ENCODE results near the gene CBLIF.

The CBLIF gene

DNA sequence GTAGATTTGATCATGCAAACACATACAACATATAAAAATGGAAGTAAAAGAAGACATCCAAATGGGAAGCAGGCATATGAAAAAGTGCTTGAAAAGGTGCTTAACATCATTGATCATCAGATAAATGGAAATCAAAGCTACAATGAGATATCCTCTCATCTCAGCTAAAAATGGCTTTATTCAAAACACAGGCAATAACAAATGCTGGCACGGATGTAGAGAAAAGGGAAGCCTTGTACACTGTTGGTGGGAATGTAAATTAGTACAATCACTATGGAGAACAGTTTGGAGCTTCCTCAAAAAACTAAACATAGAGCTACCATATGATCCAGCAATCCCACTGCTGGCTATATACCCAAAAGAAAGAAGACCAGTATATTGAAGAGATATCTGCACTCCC lies 21.5 kb upstream of the CBLIF start:
- Histone ChIP-seq H3K9me3 (ENCODE audit: severe bottlenecking) (no peaks in the 10 kb centered on the region), H3K4me3 (ENCODE audit: low read depth, low read length) (no peak overlapping the region), H3K36me3 (no peaks in the 10 kb centered on the region), H3K27ac (no peak overlapping the region), H3K27me3 (ENCODE audit: insufficient read depth, low read depth, severe bottlenecking) (no peaks in the 10 kb centered on the region)
- DNase-seq: no peak
- TF ChIP-seq, protein P1, sequence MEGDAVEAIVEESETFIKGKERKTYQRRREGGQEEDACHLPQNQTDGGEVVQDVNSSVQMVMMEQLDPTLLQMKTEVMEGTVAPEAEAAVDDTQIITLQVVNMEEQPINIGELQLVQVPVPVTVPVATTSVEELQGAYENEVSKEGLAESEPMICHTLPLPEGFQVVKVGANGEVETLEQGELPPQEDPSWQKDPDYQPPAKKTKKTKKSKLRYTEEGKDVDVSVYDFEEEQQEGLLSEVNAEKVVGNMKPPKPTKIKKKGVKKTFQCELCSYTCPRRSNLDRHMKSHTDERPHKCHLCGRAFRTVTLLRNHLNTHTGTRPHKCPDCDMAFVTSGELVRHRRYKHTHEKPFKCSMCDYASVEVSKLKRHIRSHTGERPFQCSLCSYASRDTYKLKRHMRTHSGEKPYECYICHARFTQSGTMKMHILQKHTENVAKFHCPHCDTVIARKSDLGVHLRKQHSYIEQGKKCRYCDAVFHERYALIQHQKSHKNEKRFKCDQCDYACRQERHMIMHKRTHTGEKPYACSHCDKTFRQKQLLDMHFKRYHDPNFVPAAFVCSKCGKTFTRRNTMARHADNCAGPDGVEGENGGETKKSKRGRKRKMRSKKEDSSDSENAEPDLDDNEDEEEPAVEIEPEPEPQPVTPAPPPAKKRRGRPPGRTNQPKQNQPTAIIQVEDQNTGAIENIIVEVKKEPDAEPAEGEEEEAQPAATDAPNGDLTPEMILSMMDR (IDR thresholded peaks at IDR 0.05; ENCODE audit: low read depth, low read length): no peak

DNA sequence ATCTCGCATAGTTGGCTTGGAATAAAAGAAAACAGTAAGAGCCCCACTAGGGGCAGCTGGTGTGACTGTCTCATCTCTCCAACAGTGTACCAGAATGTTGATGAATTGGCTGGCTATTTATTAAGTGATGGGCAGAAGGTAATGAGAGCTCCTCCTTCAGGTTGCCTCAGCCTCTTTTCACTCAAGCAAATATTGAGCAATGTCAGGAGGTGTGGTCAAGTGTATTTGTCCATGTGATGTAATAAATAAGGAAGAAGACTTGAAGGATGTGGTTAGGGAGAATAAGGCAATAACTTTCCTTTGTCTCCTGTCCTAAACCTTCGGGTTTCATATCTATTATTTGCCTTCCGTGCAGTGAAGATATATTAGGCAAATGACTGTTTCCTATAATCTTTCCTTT lies 21.1 kb upstream of the CBLIF start, which contains the start of gene TCN1:
TCN1 (minus strand) TSS at position 91 of the 400 bp plus-strand sequence; CDS start at position 74, 17 bp downstream.
- no peak within 1 kb of the TSS for H3K4me3 ChIP-seq (ENCODE audit: low read depth, low read length)
- TF ChIP-seq, protein P1 (IDR thresholded peaks at IDR 0.05; ENCODE audit: low read depth, low read length): no peak
- H3K27me3 ChIP-seq (ENCODE audit: insufficient read depth, low read depth, severe bottlenecking): no peaks in the 10 kb centered on the region
- no peaks in the 10 kb centered on the region for H3K9me3 ChIP-seq (ENCODE audit: severe bottlenecking)
- no peak for DNase-seq
- H3K27ac ChIP-seq: no peak within 1 kb of the TSS
- H3K36me3 ChIP-seq: no peaks in the 10 kb centered on the region

- no peak for DNase-seq
- no peaks in the 10 kb centered on the region for H3K36me3 ChIP-seq
These were observed 19.7 kb upstream of the CBLIF start for GRCh38 chr11:59865031-59865430.

DNA sequence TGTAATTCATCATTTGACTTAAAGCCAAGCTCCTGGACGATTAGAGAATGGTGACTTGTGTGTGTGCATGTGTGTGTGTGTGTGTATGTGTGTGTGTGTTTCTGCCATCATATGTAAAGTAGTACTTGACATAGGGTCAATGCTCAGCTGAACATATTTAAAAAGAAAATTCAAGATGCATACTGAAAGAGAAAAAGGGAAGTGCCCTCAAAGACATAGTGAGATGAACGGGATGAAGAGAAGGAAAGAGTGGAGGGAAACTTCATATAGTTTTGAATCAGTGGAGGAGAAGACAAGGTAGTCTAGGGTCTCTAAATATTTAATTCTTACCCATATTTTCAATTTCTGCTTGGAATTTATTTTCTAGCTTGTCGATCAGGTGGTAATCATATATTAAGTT lies 17.0 kb upstream of the CBLIF start:
- DNase-seq: no peak
- no peaks in the 10 kb centered on the region for H3K27me3 ChIP-seq (ENCODE audit: insufficient read depth, low read depth, severe bottlenecking)
- no peak overlapping the region for H3K27ac ChIP-seq
- TF ChIP-seq, protein P1 (IDR thresholded peaks at IDR 0.05; ENCODE audit: low read depth, low read length): no peak
- no peaks in the 10 kb centered on the region for H3K9me3 ChIP-seq (ENCODE audit: severe bottlenecking)
- no peaks in the 10 kb centered on the region for H3K36me3 ChIP-seq
- H3K4me3 ChIP-seq (ENCODE audit: low read depth, low read length): no peak overlapping the region

More at GRCh38 chr11:59865031-59865430, 19.7 kb upstream of the CBLIF start:
- Histone ChIP-seq H3K27ac (no peak overlapping the region), H3K27me3 (ENCODE audit: insufficient read depth, low read depth, severe bottlenecking) (no peaks in the 10 kb centered on the region), H3K9me3 (ENCODE audit: severe bottlenecking) (no peaks in the 10 kb centered on the region), H3K4me3 (ENCODE audit: low read depth, low read length) (no peak overlapping the region)
- TF ChIP-seq, protein P1 (IDR thresholded peaks at IDR 0.05; ENCODE audit: low read depth, low read length): no peak

- Histone ChIP-seq H3K4me3 (ENCODE audit: low read depth, low read length) (no peak overlapping the region), H3K36me3 (no peaks in the 10 kb centered on the region), H3K27me3 (ENCODE audit: insufficient read depth, low read depth, severe bottlenecking) (no peaks in the 10 kb centered on the region), H3K9me3 (ENCODE audit: severe bottlenecking) (no peaks in the 10 kb centered on the region), H3K27ac (no peak overlapping the region)
- TF ChIP-seq, protein P1 (IDR thresholded peaks at IDR 0.05; ENCODE audit: low read depth, low read length): no peak
- DNase-seq: no peak
These were observed 14.4 kb upstream of the CBLIF start for GRCh38 chr11:59859673-59860072.

All from WERI-Rb-1 (cell line).